Rectal smooth muscle tissue (tissue), 1 donor: ENCODE results near the gene DIPK1A.

ENCODE experiments used
- H3K27ac ChIP-seq: one replicate; pipeline ENCODE4 v1.7.0; 2013; ENCODE audit warnings: low read depth, low read length, inconsistent platforms
- H3K27me3 ChIP-seq: one replicate; pipeline ENCODE4 v1.7.0; 2013; ENCODE audit warnings: low read length; ENCODE audit not compliant: control insufficient read depth, insufficient read depth
- H3K36me3 ChIP-seq: one replicate; pipeline ENCODE4 v1.7.0; 2013; ENCODE audit warnings: low read length; ENCODE audit not compliant: control insufficient read depth, insufficient read depth
- H3K4me1 ChIP-seq: one replicate; pipeline ENCODE4 v1.7.0; 2013; ENCODE audit warnings: low read length; ENCODE audit not compliant: control insufficient read depth, insufficient read depth
- H3K4me3 ChIP-seq: one replicate; pipeline ENCODE4 v1.7.0; 2013; ENCODE audit warnings: low read length
- H3K9ac ChIP-seq: one replicate; pipeline ENCODE4 v1.7.0; 2013; ENCODE audit warnings: low read length

Gene DIPK1A

GRCh38 chr1:92804721-92805201 lies 156.5 kb downstream of the DIPK1A start:
- H3K36me3 ChIP-seq: no peaks in the 10 kb centered on the region
- H3K27me3 ChIP-seq: no peaks in the 10 kb centered on the region
- no peak overlapping the region for H3K27ac ChIP-seq
- H3K4me1 ChIP-seq: no peaks in the 10 kb centered on the region
- no peak overlapping the region for H3K9ac ChIP-seq
- peak overlapping the region; percentile 32 for H3K4me3 ChIP-seq

- no peaks in the 10 kb centered on the region for H3K4me1 ChIP-seq
- H3K4me3 ChIP-seq: no peak overlapping the region
- H3K36me3 ChIP-seq: no peaks in the 10 kb centered on the region
- H3K27ac ChIP-seq: no peak overlapping the region
- no peaks in the 10 kb centered on the region for H3K27me3 ChIP-seq
- H3K9ac ChIP-seq: no peak overlapping the region
These were observed 157.9 kb downstream of the DIPK1A start for GRCh38 chr1:92803140-92803887.

GRCh38 chr1:92797961-92798360 lies 163.3 kb downstream of the DIPK1A start:
- Histone ChIP-seq H3K27ac (no peak overlapping the region), H3K4me3 (no peak overlapping the region), H3K36me3 (no peaks in the 10 kb centered on the region), H3K4me1 (no peaks in the 10 kb centered on the region), H3K27me3 (no peaks in the 10 kb centered on the region), H3K9ac (no peak overlapping the region)

- Histone ChIP-seq H3K27me3 (no peaks in the 10 kb centered on the region), H3K36me3 (no peaks in the 10 kb centered on the region), H3K9ac (no peak overlapping the region), H3K27ac (no peak overlapping the region), H3K4me1 (no peaks in the 10 kb centered on the region), H3K4me3 (no peak overlapping the region)
These were observed 164.0 kb downstream of the DIPK1A start for GRCh38 chr1:92797297-92797696.

GRCh38 chr1:92795166-92795565 lies 166.1 kb downstream of the DIPK1A start:
- no peaks in the 10 kb centered on the region for H3K4me1 ChIP-seq
- H3K36me3 ChIP-seq: no peaks in the 10 kb centered on the region
- H3K27me3 ChIP-seq: no peaks in the 10 kb centered on the region
- no peak overlapping the region for H3K4me3 ChIP-seq
- no peak overlapping the region for H3K27ac ChIP-seq
- no peak overlapping the region for H3K9ac ChIP-seq

GRCh38 chr1:92792340-92792782 lies 168.9 kb downstream of the DIPK1A start:
- H3K4me1 ChIP-seq: no peaks in the 10 kb centered on the region
- H3K27me3 ChIP-seq: no peaks in the 10 kb centered on the region
- no peak overlapping the region for H3K4me3 ChIP-seq
- no peaks in the 10 kb centered on the region for H3K36me3 ChIP-seq
- H3K9ac ChIP-seq: no peak overlapping the region
- no peak overlapping the region for H3K27ac ChIP-seq
